Measurements from ENCODE around the gene CD274. TPM values are rescaled to one million over a fixed set of nuclear protein-coding genes. Genes with fewer than 3 reads are reported as not detected.

Gene CD274
- total RNA-seq (5.0 TPM), polyA plus RNA-seq (ENCODE audit: insufficient read depth, low read depth, low replicate concordance) (2.0 TPM)
- long read RNA-seq, donor 1, result 0 reads
- long read RNA-seq, donor 2, result 0 reads
- long read RNA-seq, donor 3, result 0 reads
- long read RNA-seq, donor 4, result 0 reads
- long read RNA-seq, donor 5, result 0 reads
- long read RNA-seq, donor 6, result 0 reads
- long read RNA-seq, donor 7, partial matches to known transcripts, result 0 of 1 reads
- long read RNA-seq, donor 7, other reads (novel, unspliced or antisense), result 0 of 1 reads
- long read RNA-seq, donor 8, result 0 reads
- long read RNA-seq, donor 9, result 0 reads
- long read RNA-seq, donor 10, partial matches to known transcripts, result 0 of 1 reads
- long read RNA-seq, donor 10, other reads (novel, unspliced or antisense), result 0 of 1 reads

DNA sequence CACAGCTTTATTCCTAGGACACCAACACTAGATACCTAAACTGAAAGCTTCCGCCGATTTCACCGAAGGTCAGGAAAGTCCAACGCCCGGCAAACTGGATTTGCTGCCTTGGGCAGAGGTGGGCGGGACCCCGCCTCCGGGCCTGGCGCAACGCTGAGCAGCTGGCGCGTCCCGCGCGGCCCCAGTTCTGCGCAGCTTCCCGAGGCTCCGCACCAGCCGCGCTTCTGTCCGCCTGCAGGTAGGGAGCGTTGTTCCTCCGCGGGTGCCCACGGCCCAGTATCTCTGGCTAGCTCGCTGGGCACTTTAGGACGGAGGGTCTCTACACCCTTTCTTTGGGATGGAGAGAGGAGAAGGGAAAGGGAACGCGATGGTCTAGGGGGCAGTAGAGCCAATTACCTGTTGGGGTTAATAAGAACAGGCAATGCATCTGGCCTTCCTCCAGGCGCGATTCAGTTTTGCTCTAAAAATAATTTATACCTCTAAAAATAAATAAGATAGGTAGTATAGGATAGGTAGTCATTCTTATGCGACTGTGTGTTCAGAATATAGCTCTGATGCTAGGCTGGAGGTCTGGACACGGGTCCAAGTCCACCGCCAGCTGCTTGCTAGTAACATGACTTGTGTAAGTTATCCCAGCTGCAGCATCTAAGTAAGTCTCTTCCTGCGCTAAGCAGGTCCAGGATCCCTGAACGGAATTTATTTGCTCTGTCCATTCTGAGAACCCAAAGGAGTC is at the start of gene CD274:
Gene CD274, plus strand, starts transcription at position 184 of the 733 bp plus-strand sequence. CDS start 5,572 bp downstream, outside the sequence.
- no peaks in the 10 kb centered on the region for H3K4me1 ChIP-seq (ENCODE audit: control insufficient read depth in 2 of 3, insufficient read depth in 2 of 3, low read depth in 1 of 3, low read length in 3 of 3)
- FAIRE-seq, result peak; percentile 75
- intact Hi-C loops (cut with DNase I), result no loop called here

DNA sequence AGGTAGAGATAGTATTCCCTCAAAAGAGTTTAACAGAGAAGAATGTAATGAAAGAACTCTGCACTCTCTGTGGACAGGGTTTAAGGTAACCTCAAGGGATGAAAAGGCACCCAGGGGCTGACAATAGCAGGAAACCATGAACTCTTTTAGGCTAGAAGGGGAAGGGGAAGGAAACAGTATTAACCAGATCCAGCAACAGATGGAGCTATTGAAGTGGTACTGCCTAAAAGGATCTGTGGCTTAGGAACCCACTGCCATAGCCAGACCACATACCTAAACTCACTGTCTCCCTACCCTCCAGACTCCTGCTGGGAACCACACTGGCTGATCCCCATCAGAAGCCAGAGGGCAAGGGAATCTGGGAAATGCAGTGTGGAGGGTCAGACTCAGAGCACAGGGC is 48.1 kb upstream of the CD274 start:
- intact Hi-C loops (cut with DNase I), result no loop called here
- no peak for FAIRE-seq

More for the DNA sequence above, at the start of gene CD274:
- DNase-seq, result peak; percentile 80 to 95 (median 88)
- Histone ChIP-seq H3K4me3 (ENCODE audit: low read length in 3 of 3) (peak within 1 kb of the TSS; percentile 70 to 84 (median 83)), H3K27ac (ENCODE audit: low read depth in 2 of 2, low read length in 2 of 2) (peak within 1 kb of the TSS; percentile 77 to 88), H3K9me3 (ENCODE audit: control insufficient read depth in 2 of 3, insufficient read depth in 1 of 3, low read length in 3 of 3) (no peaks in the 10 kb centered on the region), H3K36me3 (ENCODE audit: control insufficient read depth in 2 of 3, insufficient read depth in 3 of 3, low read length in 3 of 3) (no peaks in the 10 kb centered on the region), H3K27me3 (ENCODE audit: control insufficient read depth, insufficient read depth, low read length) (no peaks in the 10 kb centered on the region), H3K9ac (ENCODE audit: low read length in 3 of 3) (peak within 1 kb of the TSS; percentile 71 to 80 (median 77))
- TF ChIP-seq, protein P1, sequence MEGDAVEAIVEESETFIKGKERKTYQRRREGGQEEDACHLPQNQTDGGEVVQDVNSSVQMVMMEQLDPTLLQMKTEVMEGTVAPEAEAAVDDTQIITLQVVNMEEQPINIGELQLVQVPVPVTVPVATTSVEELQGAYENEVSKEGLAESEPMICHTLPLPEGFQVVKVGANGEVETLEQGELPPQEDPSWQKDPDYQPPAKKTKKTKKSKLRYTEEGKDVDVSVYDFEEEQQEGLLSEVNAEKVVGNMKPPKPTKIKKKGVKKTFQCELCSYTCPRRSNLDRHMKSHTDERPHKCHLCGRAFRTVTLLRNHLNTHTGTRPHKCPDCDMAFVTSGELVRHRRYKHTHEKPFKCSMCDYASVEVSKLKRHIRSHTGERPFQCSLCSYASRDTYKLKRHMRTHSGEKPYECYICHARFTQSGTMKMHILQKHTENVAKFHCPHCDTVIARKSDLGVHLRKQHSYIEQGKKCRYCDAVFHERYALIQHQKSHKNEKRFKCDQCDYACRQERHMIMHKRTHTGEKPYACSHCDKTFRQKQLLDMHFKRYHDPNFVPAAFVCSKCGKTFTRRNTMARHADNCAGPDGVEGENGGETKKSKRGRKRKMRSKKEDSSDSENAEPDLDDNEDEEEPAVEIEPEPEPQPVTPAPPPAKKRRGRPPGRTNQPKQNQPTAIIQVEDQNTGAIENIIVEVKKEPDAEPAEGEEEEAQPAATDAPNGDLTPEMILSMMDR (IDR thresholded peaks at IDR 0.05; ENCODE audit: borderline replicate concordance, extremely low read depth, insufficient read depth), result peak; percentile 65

DNA sequence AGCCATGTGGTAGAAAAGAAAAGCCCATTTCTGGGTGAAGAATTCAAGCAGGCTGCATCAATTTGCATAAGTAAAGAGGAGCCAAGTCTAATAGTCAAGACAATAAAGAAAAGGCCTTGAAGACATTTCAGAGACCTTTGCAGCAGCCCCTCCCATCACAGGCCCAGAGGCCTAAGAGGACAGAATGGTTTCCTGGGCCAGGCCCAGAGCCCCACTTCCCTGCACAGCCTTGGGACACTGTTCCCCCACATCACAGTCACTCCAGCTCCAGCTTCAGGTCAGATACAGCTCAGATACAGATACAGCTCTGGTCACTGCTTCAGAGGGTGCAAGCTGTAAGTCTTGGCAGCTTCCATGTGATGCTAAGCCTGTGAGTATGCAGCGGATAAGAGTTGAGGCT is 41.7 kb upstream of the CD274 start:
- no peaks in the 10 kb centered on the region for H3K36me3 ChIP-seq (ENCODE audit: control insufficient read depth in 2 of 3, insufficient read depth in 3 of 3, low read length in 3 of 3)
- intact Hi-C loops (cut with DNase I), result no loop called here
- H3K27ac ChIP-seq (ENCODE audit: low read depth in 2 of 2, low read length in 2 of 2), result no peak overlapping the region
- FAIRE-seq, result no peak
- peaks cover 0 to 10% (median 2%) of the 10 kb centered on the region in 3 donors for H3K9me3 ChIP-seq (ENCODE audit: control insufficient read depth in 2 of 3, insufficient read depth in 1 of 3, low read length in 3 of 3)
- H3K4me1 ChIP-seq (ENCODE audit: control insufficient read depth in 2 of 3, insufficient read depth in 2 of 3, low read depth in 1 of 3, low read length in 3 of 3), result no peaks in the 10 kb centered on the region
- DNase-seq, result no peak
- TF ChIP-seq, protein P1 (IDR thresholded peaks at IDR 0.05; ENCODE audit: borderline replicate concordance, extremely low read depth, insufficient read depth), result no peak
- no peak overlapping the region for H3K4me3 ChIP-seq (ENCODE audit: low read length in 3 of 3)
- no peak overlapping the region for H3K9ac ChIP-seq (ENCODE audit: low read length in 3 of 3)
- no peaks in the 10 kb centered on the region for H3K27me3 ChIP-seq (ENCODE audit: control insufficient read depth, insufficient read depth, low read length)

More for the DNA sequence above, 48.1 kb upstream of the CD274 start:
- Histone ChIP-seq H3K36me3 (ENCODE audit: control insufficient read depth in 2 of 3, insufficient read depth in 3 of 3, low read length in 3 of 3) (no peaks in the 10 kb centered on the region), H3K4me3 (ENCODE audit: low read length in 3 of 3) (no peak overlapping the region), H3K4me1 (ENCODE audit: control insufficient read depth in 2 of 3, insufficient read depth in 2 of 3, low read depth in 1 of 3, low read length in 3 of 3) (no peaks in the 10 kb centered on the region), H3K9me3 (ENCODE audit: control insufficient read depth in 2 of 3, insufficient read depth in 1 of 3, low read length in 3 of 3) (no peaks in the 10 kb centered on the region), H3K27me3 (ENCODE audit: control insufficient read depth, insufficient read depth, low read length) (no peaks in the 10 kb centered on the region), H3K9ac (ENCODE audit: low read length in 3 of 3) (no peak overlapping the region), H3K27ac (ENCODE audit: low read depth in 2 of 2, low read length in 2 of 2) (no peak overlapping the region)
- TF ChIP-seq, protein P1 (IDR thresholded peaks at IDR 0.05; ENCODE audit: borderline replicate concordance, extremely low read depth, insufficient read depth), result no peak
- DNase-seq, result no peak
